Heart left ventricle (tissue), 16 donors: Measurements from ENCODE around the gene FANCE. TPM values are rescaled to one million over a fixed set of nuclear protein-coding genes. Genes with fewer than 3 reads are reported as not detected.

ENCODE experiments used
- ATAC-seq, 4 donors: fragments of 200-7000 bp; cut with Tn5 transposase; one replicate each; pipeline ENCODE4 v1.9.1; 2020 to 2022; ENCODE audit warnings: moderate library complexity in 4 of 4, mild to moderate bottlenecking in 3 of 4, moderate number of reproducible peaks in 1 of 4
- DNase-seq, 5 donors: peaks; one replicate each; pipeline ENCODE4 v3.0.0-alpha.2; 2020
- H3K27ac ChIP-seq, 12 donors: fragments of 200-600 bp; sonication (generic) in 4 of 12; one replicate each; pipeline versions ENCODE4 v1.5.0 to v1.8.0; 2016 to 2022; ENCODE audit warnings: mild to moderate bottlenecking in 2 of 12
- H3K27me3 ChIP-seq, 9 donors: fragments of 200-600 bp; sonication (generic) in 2 of 9; one replicate each; pipeline versions ENCODE4 v1.5.1 to v1.8.0; 2016 to 2022; ENCODE audit warnings: mild to moderate bottlenecking in 3 of 9
- H3K36me3 ChIP-seq, 9 donors: fragments of 200-600 bp; sonication (generic) in 2 of 9; one replicate each; pipeline versions ENCODE4 v1.5.0 to v1.8.0; 2018 to 2022; ENCODE audit warnings: mild to moderate bottlenecking in 2 of 9
- H3K4me1 ChIP-seq, 12 donors: fragments of 200-600 bp; sonication (generic) in 4 of 12; one replicate each; pipeline versions ENCODE4 v1.5.0 to v1.8.0; 2016 to 2022; ENCODE audit warnings: mild to moderate bottlenecking in 3 of 12
- H3K4me3 ChIP-seq, 12 donors: fragments of 200-600 bp; sonication (generic) in 4 of 12; one replicate each; pipeline versions ENCODE4 v1.5.0 to v1.8.0; 2017 to 2022; ENCODE audit warnings: mild to moderate bottlenecking in 9 of 12, moderate library complexity in 4 of 12
- H3K9me3 ChIP-seq, 12 donors: fragments of 200-600 bp; sonication (generic) in 4 of 12; one replicate each; pipeline versions ENCODE4 v1.5.0 to v1.8.0; 2016 to 2022; ENCODE audit warnings: mild to moderate bottlenecking in 1 of 12
- CTCF ChIP-seq, 12 donors: fragments of 200-600 bp; sonication (generic) in 4 of 12; IDR thresholded peaks; one replicate each; pipeline versions ENCODE4 v1.5.0 to v1.8.0; 2018 to 2022; ENCODE audit warnings: antibody characterized with exemption in 12 of 12, mild to moderate bottlenecking in 5 of 12
- POLR2A ChIP-seq, 2 donors: fragments of 450-650 bp; IDR thresholded peaks; one replicate each; pipeline ENCODE4 v1.6.1; 2017; ENCODE audit warnings: antibody characterized with exemption in 2 of 2, mild to moderate bottlenecking in 2 of 2, moderate library complexity in 2 of 2
- WGBS, 4 donors: extraction: QIAGEN DNeasy Blood & Tissue Kit in 2 of 4; methylation state at CpG; one replicate each; pipeline versions ENCODE4 v1.1.5 to v1.1.7; 2013 to 2018; 5-methylcytosine and 5-hydroxymethylcytosine counted together
- intact Hi-C, 10 donors: fragments of 100-400 bp; cut with DNase I; formaldehyde crosslinking; loops; one replicate each; pipeline versions ENCODE4 v1.11.1 to v1.14.2; 2022
- polyA plus RNA-seq, 2 donors: library from polyadenylated mRNA; stranded (reverse); fragments of 200-250 nt; gene quantifications; one replicate each; pipeline ENCODE4 v1.2.3, GENCODE V29; 2013
- total RNA-seq, 9 donors: library from RNA; depleted of rRNA in 2 of 9; stranded (reverse); fragments of >200 nt in 2 of 9; fragmentation: NEBNext Ultra II Directional in 3 of 9; extraction: Animal tissue kit (Norgen Biotek cat#: 25700) in 3 of 9; gene quantifications; one replicate each; pipeline versions ENCODE4 v1.1.0 to v1.2.4, GENCODE V29; 2016 to 2023
- donor health status: ischemic (EF 13 %, LVEDD 7.1; RV severe dilation, severe dysfunction).
- donor health status: healthy with polysubstance abuse.
- donor health status: DM: no; HTN: yes; CAD: no.
- donor health status: DM: no; HTN: no; CAD: no.
- donor health status: ischemic (EF 25% LVEDD 6.9; RV normal size, moderate dysfunction).
- donor health status: ischemic (EF 25% LVEDD 5.7; RV mildly dilated, moderate dysfunction).
- donor health status: healthy.
- donor health status: DM: yes; HTN: yes; CAD: no.
- donor health status: ischemic (EF 35%, LVEDD 5.7; RV mildly dilated, moderate dysfunction).
- donor health status: nonischemic (EF 11% LVEDD 7.7; RV severe dilation, severe dysfunction).
- donor health status: DM: yes; HTN: yes; CAD: no.
- donor health status: PGD.
- donor health status: ischemic (EF 29% LVEDD 5.4; RV normal size, mild dysfunction).
- donor health status: nonischemic (EF 23%, LVEDD 6.1; RV moderate dilation, normal function).

FANCE gene
- total and polyA plus RNA-seq, 11 donors: 1.3 to 4.6 (median 3.6) TPM

GRCh38 chr6:35463292-35463691 lies 11.2 kb downstream of the FANCE start:
- Histone ChIP-seq H3K9me3 (no peaks in the 10 kb centered on the region), H3K4me3 (no peak overlapping the region), H3K27ac (no peak overlapping the region), H3K36me3 (peaks cover 0 to 34% (median 18%) of the 10 kb centered on the region in 9 donors), H3K4me1 (peaks cover 0 to 9% (median 4%) of the 10 kb centered on the region in 12 donors), H3K27me3 (no peaks in the 10 kb centered on the region)
- WGBS, 4 donors: 89 to 95% (median 91%) methylated on average over 4 of the region's 4 CpGs
- DNase-seq (no peak), ATAC-seq (no peak)
- TF ChIP-seq POLR2A (IDR thresholded peaks at IDR 0.05) (no peak), CTCF (IDR thresholded peaks at IDR 0.05) (no peak)
- intact Hi-C loops: no loop called here

GRCh38 chr6:35465646-35466045 lies 13.5 kb downstream of the FANCE start:
- WGBS, 4 donors: 89 to 100% (median 93%) methylated on average over 1 of the region's 1 CpG
- no peak overlapping the region for H3K27ac ChIP-seq
- intact Hi-C loops: loop anchor here in 5 of 10 donors (5.0 kb wide), 1 partner anchor 123 kb away; the partner anchor contains the start of gene PPARD (in 5 of the 5)
- peaks cover 0 to 35% (median 18%) of the 10 kb centered on the region in 9 donors for H3K36me3 ChIP-seq
- ATAC-seq: no peak
- peaks cover 0 to 27% (median 17%) of the 10 kb centered on the region in 12 donors for H3K4me1 ChIP-seq
- no peaks in the 10 kb centered on the region for H3K9me3 ChIP-seq
- TF ChIP-seq POLR2A (IDR thresholded peaks at IDR 0.05): no peak
- no peak for DNase-seq
- no peak overlapping the region for H3K4me3 ChIP-seq
- H3K27me3 ChIP-seq: no peaks in the 10 kb centered on the region

- peak within 1 kb of the TSS; percentile 61 to 98 (median 72) for H3K4me3 ChIP-seq
- TF ChIP-seq CTCF (IDR thresholded peaks at IDR 0.05) (peak; percentile 92 to 99 (median 95)), POLR2A (IDR thresholded peaks at IDR 0.05) (peak in 1 of 2 donors; percentile 92)
- DNase-seq (peak; percentile 95 to 97 (median 97)), ATAC-seq (peak; percentile 86 to 92 (median 88))
- no peaks in the 10 kb centered on the region for H3K9me3 ChIP-seq
- intact Hi-C loops: loop anchor here in 7 of 10 donors (1.0 to 5.0 kb wide), 3 partner anchors 28 to 126 kb away; partner anchors contain the start of genes PPARD (in 7 of the 7) and TEAD3 (in 1 of the 7)
- peaks cover 3 to 40% (median 23%) of the 10 kb centered on the region in 12 donors for H3K4me1 ChIP-seq
- peak within 1 kb of the TSS; percentile 62 to 94 (median 88) for H3K27ac ChIP-seq
- no peaks in the 10 kb centered on the region for H3K27me3 ChIP-seq
- peaks cover 0 to 45% (median 36%) of the 10 kb centered on the region in 9 donors for H3K36me3 ChIP-seq
- WGBS, 4 donors: 0 to 2% (median 0%) methylated on average over 37 to 86 of the region's 86 CpGs
These were observed 16.2 kb downstream of the FANCE start, which contains the start of gene RPL10A for GRCh38 chr6:35468181-35468979. Gene RPL10A, plus strand, starts transcription at chr6:35468401. Its CDS starts 34 bp downstream, at chr6:35468435.

- DNase-seq (no peak), ATAC-seq (peak in 3 of 4 donors; percentile 22 to 43 (median 30))
- 4 to 15% (median 12%) methylated on average over 17 to 37 of the region's 37 CpGs for WGBS, 4 donors
- H3K27ac ChIP-seq: peak overlapping the region; percentile 62 to 94 (median 88)
- peaks cover 3 to 40% (median 23%) of the 10 kb centered on the region in 12 donors for H3K4me1 ChIP-seq
- peak overlapping the region; percentile 61 to 98 (median 72) for H3K4me3 ChIP-seq
- no peak for TF ChIP-seq CTCF (IDR thresholded peaks at IDR 0.05)
- no peak for TF ChIP-seq POLR2A (IDR thresholded peaks at IDR 0.05)
- no peaks in the 10 kb centered on the region for H3K27me3 ChIP-seq
- no peaks in the 10 kb centered on the region for H3K9me3 ChIP-seq
- intact Hi-C loops: loop anchor here in 7 of 10 donors (1.0 to 5.0 kb wide), 3 partner anchors 28 to 127 kb away; partner anchors contain the start of genes PPARD (in 7 of the 7) and TEAD3 (in 1 of the 7)
- peaks cover 0 to 53% (median 41%) of the 10 kb centered on the region in 9 donors for H3K36me3 ChIP-seq
These were observed 17.0 kb downstream of the FANCE start for GRCh38 chr6:35468980-35469750.
